T47D (cell line): ENCODE data around the gene HECTD3.

Experiments
- DNase-seq, 2 experiments: peaks; one replicate each; pipeline versions ENCODE4 v3.0.0 to v3.0.0-alpha.2; 2011 to 2012; ENCODE audit warnings: low read depth in 1 of 2, low spot score in 1 of 2
- JUND ChIP-seq: IDR thresholded peaks from 2 replicates; pipeline ENCODE4 v1.6.1; 2012; ENCODE audit warnings: low read depth
- in situ Hi-C: cut with HindIII; loops from 2 replicates; pipeline ENCODE4 v1.10.0; 2016; ENCODE audit warnings: low sequenced_read_pairs, low pct_unique_long_range_greater_than_20kb

HECTD3 gene

GRCh38 chr1:45033356-45033755, 22.2 kb upstream of the HECTD3 start:
- in situ Hi-C loops, result no loop called here
- no peak for DNase-seq
- no peak for TF ChIP-seq JUND

DNA sequence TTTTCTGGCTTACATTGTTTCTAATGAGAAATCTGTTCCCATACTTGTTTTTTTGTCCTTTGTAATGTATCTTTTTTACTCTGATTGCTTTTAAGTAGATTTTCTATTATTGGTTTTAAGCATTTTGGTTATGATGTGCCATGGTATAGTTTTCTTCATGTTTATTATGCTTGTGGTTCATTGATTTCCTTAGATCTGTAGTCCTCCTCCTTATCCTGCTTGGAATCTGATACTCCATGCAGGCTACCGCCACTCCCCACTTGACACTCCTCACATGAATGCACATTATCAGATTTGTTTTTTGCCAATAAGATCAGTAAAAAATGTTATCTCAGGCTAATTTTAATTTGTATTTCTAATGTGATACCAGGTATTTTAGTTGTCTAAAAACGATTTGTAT, 21.7 kb upstream of the HECTD3 start:
- in situ Hi-C loops, result no loop called here
- DNase-seq, result no peak

GRCh38 chr1:45026446-45026845, 15.3 kb upstream of the HECTD3 start:
- in situ Hi-C loops, result no loop called here
- no peak for DNase-seq

More for the DNA sequence above, 21.7 kb upstream of the HECTD3 start:
- no peak for TF ChIP-seq JUND

DNA sequence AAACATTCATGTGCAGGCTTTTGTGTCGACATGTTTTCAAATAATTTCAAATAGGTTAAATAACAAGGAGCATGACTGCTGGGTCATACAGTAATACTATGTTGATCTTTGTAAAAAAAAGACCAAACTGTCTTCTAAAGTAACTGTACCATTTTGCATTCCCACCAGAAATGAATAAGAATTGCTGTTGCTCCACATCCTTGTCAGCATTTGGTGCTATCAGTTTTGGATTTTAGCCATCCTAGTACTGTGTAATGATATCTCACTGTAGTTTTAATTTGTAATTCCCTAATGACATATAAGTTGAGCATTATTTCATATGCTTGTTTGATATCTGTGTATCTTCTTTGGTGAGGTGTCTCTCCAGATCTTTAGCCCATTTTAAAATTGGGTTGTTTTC, 12.5 kb upstream of the HECTD3 start:
- in situ Hi-C loops, result no loop called here
- DNase-seq, result no peak
- no peak for TF ChIP-seq JUND

More at GRCh38 chr1:45026446-45026845, 15.3 kb upstream of the HECTD3 start:
- no peak for TF ChIP-seq JUND

- in situ Hi-C loops, result no loop called here
- DNase-seq, result peak in 1 of 2 experiments; percentile 84
- TF ChIP-seq JUND, result no peak
Measured at GRCh38 chr1:45018599-45019230, 7.6 kb upstream of the HECTD3 start.

DNA sequence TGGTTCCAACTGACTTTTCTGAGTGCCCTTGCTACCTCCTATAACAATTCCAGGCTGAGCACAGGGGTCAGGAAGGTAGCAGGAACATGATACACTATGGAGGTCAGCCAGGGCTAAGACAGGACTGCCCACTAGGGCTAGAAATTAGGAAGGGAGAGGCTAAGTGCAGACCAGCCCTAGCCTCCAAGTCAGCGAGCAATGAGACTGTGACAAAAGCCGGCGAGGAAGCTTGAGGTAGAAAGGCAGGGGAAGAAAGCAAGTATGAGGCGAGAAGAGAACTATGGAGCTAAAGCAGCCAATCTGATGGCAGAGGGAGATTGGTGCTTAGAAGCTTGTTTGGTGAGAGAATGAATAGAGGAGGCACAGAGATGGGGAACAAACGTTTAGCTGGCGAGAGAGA, 5.6 kb upstream of the HECTD3 start:
- no peak for DNase-seq
- in situ Hi-C loops, result no loop called here
- no peak for TF ChIP-seq JUND

- no peak for TF ChIP-seq JUND
- DNase-seq, result no peak
- in situ Hi-C loops, result no loop called here
Measured at GRCh38 chr1:45016090-45016697, 5.1 kb upstream of the HECTD3 start.

DNA sequence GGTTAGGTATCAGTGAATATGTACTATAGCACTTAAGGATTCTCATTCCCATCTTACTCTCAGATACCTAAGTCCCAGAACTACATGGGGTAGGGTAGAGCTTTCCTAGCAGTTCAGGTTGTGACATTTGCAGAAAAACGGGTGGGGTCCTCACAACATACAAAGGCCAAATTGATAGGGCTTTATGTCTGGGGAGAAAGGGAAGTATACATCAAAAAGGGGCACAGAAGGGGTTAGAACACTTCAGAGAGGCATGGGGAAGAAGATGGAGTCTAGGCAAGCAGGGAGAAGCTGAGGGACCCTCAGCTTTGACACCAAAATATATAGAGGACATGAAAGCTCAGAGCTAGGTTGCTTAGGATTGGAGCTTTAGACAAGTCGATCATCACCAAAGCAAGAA, 4.6 kb upstream of the HECTD3 start:
- DNase-seq, result no peak
- TF ChIP-seq JUND, result no peak
- in situ Hi-C loops, result no loop called here

GRCh38 chr1:45014321-45015028, 3.4 kb upstream of the HECTD3 start:
- no peak for TF ChIP-seq JUND
- peak in 1 of 2 experiments; percentile 77 for DNase-seq
- in situ Hi-C loops, result no loop called here

DNA sequence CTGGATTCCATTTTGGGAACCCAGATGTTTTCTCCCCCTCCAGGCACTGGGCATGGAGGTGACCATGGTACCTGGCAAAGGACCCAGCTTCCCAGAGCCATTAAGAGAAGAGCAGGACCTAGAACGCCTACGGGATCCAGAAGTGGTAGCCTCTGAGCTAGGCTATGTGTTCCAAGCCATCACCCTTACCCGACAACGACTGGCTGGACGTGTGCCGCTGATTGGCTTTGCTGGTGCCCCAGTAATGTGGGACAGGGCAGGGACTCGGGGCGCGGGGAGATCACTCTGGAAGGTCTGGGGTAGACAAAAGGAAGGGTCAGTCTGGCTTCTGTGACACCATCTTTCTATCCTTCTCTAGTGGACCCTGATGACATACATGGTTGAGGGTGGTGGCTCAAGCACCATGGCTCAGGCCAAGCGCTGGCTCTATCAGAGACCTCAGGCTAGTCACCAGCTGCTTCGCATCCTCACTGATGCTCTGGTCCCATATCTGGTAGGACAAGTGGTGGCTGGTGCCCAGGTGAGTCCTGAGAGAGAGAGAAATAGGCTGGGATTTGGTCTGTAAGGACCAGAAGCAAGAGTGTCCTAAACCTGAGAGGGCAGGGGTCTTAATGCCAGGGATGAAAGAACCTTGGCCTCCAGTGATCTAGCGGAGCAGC, 2.6 kb upstream of the HECTD3 start:
- DNase-seq, result no peak
- TF ChIP-seq JUND, result no peak
- in situ Hi-C loops, result no loop called here

DNA sequence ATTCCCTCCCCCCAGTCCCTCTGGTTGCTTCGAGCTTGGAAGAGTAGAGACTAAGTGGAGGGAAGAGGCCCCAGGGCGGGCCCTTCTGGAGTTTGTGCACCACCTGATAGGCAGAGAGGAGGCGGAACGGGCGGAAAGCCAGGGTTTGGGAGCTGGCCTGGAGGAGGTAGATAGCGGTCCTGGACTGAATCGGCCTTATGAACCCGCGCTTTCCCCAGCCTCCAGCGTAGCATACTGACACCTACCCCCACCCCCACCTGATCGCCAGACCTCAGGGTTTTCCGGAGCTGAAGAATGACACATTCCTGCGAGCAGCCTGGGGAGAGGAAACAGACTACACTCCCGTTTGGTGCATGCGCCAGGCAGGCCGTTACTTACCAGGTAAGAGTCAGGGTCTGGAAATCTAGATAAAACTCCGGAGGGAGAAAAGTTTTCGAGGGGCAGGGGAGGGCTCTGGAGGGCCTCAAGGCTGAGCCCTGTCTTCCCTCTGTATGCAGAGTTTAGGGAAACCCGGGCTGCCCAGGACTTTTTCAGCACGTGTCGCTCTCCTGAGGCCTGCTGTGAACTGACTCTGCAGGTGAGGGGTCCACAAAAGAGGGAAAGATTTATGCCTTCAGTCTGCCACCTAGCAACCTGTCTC, 1.6 kb upstream of the HECTD3 start:
- peak in 1 of 2 experiments; percentile 53 for DNase-seq
- in situ Hi-C loops, result no loop called here
- no peak for TF ChIP-seq JUND

- DNase-seq, result peak; percentile 81 to 96
- in situ Hi-C loops, result no loop called here
- no peak for TF ChIP-seq JUND
Measured at GRCh38 chr1:45011837-45012638, 914 bp upstream of the HECTD3 start, which contains the start of gene UROD. Gene UROD (plus strand): TSS chr1:45012254. CDS start chr1:45012266, 12 bp downstream.
